HUES64 (cell line): ENCODE measurements around the gene FIGN.
A peak's percentile ranks its signal among the peaks of the same experiment; 100 is the strongest.

ENCODE experiments used
- H3K27ac ChIP-seq: 2 replicates; pipeline ENCODE4 v1.7.0; 2013; ENCODE audit warnings: low read depth, low read length, inconsistent platforms
- H3K27me3 ChIP-seq: 2 replicates; pipeline ENCODE4 v1.6.1; 2013; ENCODE audit warnings: mild to moderate bottlenecking, low read length; ENCODE audit not compliant: insufficient read depth
- H3K36me3 ChIP-seq: 2 replicates; pipeline ENCODE4 v1.6.1; 2013; ENCODE audit warnings: mild to moderate bottlenecking, low read length; ENCODE audit not compliant: insufficient read depth
- H3K4me1 ChIP-seq: 2 replicates; pipeline ENCODE4 v1.6.1; 2013; ENCODE audit warnings: mild to moderate bottlenecking, low read length, moderate library complexity; ENCODE audit not compliant: insufficient read depth
- H3K4me3 ChIP-seq: 2 replicates; pipeline ENCODE4 v1.5.1; 2013; ENCODE audit warnings: mild to moderate bottlenecking, low read length, moderate library complexity
- H3K9ac ChIP-seq: 2 replicates; pipeline ENCODE4 v1.6.1; 2013; ENCODE audit warnings: mild to moderate bottlenecking, low read depth, low read length
- H3K9me3 ChIP-seq: 2 replicates; pipeline ENCODE4 v1.6.1; 2013; ENCODE audit warnings: low read depth, low read length; ENCODE audit not compliant: insufficient read depth
- WGBS: fragments of 150-250, 120-280 bp; methylation state at CpG from one replicate; pipeline ENCODE4 v1.1.7; 2013; ENCODE audit warnings: missing lambda C conversion rate; 5-methylcytosine and 5-hydroxymethylcytosine counted together

The FIGN gene

GRCh38 chr2:163612332-163612731 is 123.5 kb downstream of the FIGN start:
- Histone ChIP-seq H3K27ac (no peak overlapping the region), H3K4me3 (no peak overlapping the region), H3K9ac (no peak overlapping the region), H3K9me3 (no peaks in the 10 kb centered on the region), H3K27me3 (no peaks in the 10 kb centered on the region), H3K4me1 (peaks cover 13% of the 10 kb centered on the region; the same call in 1 of the 2 replicates), H3K36me3 (peaks cover 29% of the 10 kb centered on the region)
- 96% methylated on average over 7 of the region's 9 CpGs for WGBS

- Histone ChIP-seq H3K36me3 (peaks cover 29% of the 10 kb centered on the region), H3K9ac (no peak overlapping the region), H3K27me3 (no peaks in the 10 kb centered on the region), H3K4me1 (peaks cover 17% of the 10 kb centered on the region; the same call in 1 of the 2 replicates), H3K9me3 (no peaks in the 10 kb centered on the region), H3K4me3 (no peak overlapping the region), H3K27ac (no peak overlapping the region)
- 96% methylated on average over 8 of the region's 8 CpGs for WGBS
Measured at GRCh38 chr2:163611557-163611906, 124.3 kb downstream of the FIGN start.

- Histone ChIP-seq H3K27me3 (no peaks in the 10 kb centered on the region), H3K9ac (no peak overlapping the region), H3K4me1 (peaks cover 23% of the 10 kb centered on the region), H3K9me3 (no peaks in the 10 kb centered on the region), H3K36me3 (peaks cover 29% of the 10 kb centered on the region), H3K27ac (no peak overlapping the region), H3K4me3 (no peak overlapping the region)
- 94% methylated on average over 13 of the region's 13 CpGs for WGBS
Measured at GRCh38 chr2:163610817-163611556, 124.8 kb downstream of the FIGN start.

GRCh38 chr2:163607630-163608029 is 128.2 kb downstream of the FIGN start:
- Histone ChIP-seq H3K9ac (no peak overlapping the region), H3K36me3 (peaks cover 29% of the 10 kb centered on the region), H3K27me3 (no peaks in the 10 kb centered on the region), H3K9me3 (no peaks in the 10 kb centered on the region), H3K4me3 (no peak overlapping the region), H3K27ac (no peak overlapping the region), H3K4me1 (peaks cover 38% of the 10 kb centered on the region)

- 96% methylated on average over 3 of the region's 3 CpGs for WGBS
- Histone ChIP-seq H3K27me3 (no peaks in the 10 kb centered on the region), H3K9ac (no peak overlapping the region), H3K9me3 (no peaks in the 10 kb centered on the region), H3K4me3 (no peak overlapping the region), H3K4me1 (peaks cover 45% of the 10 kb centered on the region), H3K27ac (no peak overlapping the region), H3K36me3 (peaks cover 29% of the 10 kb centered on the region)
Measured at GRCh38 chr2:163606878-163607277, 128.9 kb downstream of the FIGN start.

GRCh38 chr2:163605779-163606178 is 130.0 kb downstream of the FIGN start:
- H3K9me3 ChIP-seq: no peaks in the 10 kb centered on the region
- H3K4me3 ChIP-seq: no peak overlapping the region
- peaks cover 20% of the 10 kb centered on the region for H3K36me3 ChIP-seq
- H3K9ac ChIP-seq: no peak overlapping the region
- no peak overlapping the region for H3K27ac ChIP-seq
- H3K4me1 ChIP-seq: peaks cover 56% of the 10 kb centered on the region
- no CpG with 5 or more reads among the region's 2 CpGs for WGBS
- H3K27me3 ChIP-seq: no peaks in the 10 kb centered on the region

- no peaks in the 10 kb centered on the region for H3K9me3 ChIP-seq
Measured at GRCh38 chr2:163604941-163605555, 130.8 kb downstream of the FIGN start.

GRCh38 chr2:163602196-163602595 is 133.6 kb downstream of the FIGN start:
- Histone ChIP-seq H3K4me1 (peaks cover 86% of the 10 kb centered on the region), H3K4me3 (no peak overlapping the region), H3K27me3 (no peaks in the 10 kb centered on the region), H3K9ac (no peak overlapping the region), H3K27ac (peak overlapping the region; percentile 71; the same call in 1 of the 2 replicates), H3K36me3 (no peaks in the 10 kb centered on the region), H3K9me3 (no peaks in the 10 kb centered on the region)
- WGBS: 47% methylated on average over 2 of the region's 3 CpGs

More at GRCh38 chr2:163604941-163605555, 130.8 kb downstream of the FIGN start:
- H3K4me1 ChIP-seq: peaks cover 63% of the 10 kb centered on the region
- H3K36me3 ChIP-seq: peaks cover 13% of the 10 kb centered on the region
- 88% methylated on average over 4 of the region's 4 CpGs for WGBS
- no peak overlapping the region for H3K9ac ChIP-seq
- no peaks in the 10 kb centered on the region for H3K27me3 ChIP-seq
- no peak overlapping the region for H3K4me3 ChIP-seq
- H3K27ac ChIP-seq: no peak overlapping the region

GRCh38 chr2:163601377-163601776 is 134.4 kb downstream of the FIGN start:
- Histone ChIP-seq H3K27ac (peak overlapping the region; percentile 71), H3K27me3 (no peaks in the 10 kb centered on the region), H3K4me1 (peaks cover 80% of the 10 kb centered on the region), H3K9ac (peak overlapping the region; percentile 41; the same call in 1 of the 2 replicates), H3K4me3 (no peak overlapping the region; the same call in 1 of the 2 replicates), H3K36me3 (no peaks in the 10 kb centered on the region), H3K9me3 (no peaks in the 10 kb centered on the region)
- 16% methylated on average over 7 of the region's 7 CpGs for WGBS

GRCh38 chr2:163600801-163601200 is 135.0 kb downstream of the FIGN start:
- peaks cover 77% of the 10 kb centered on the region for H3K4me1 ChIP-seq
- no peaks in the 10 kb centered on the region for H3K36me3 ChIP-seq
- peak overlapping the region; percentile 71 for H3K27ac ChIP-seq
- WGBS: no CpG with 5 or more reads among the region's 3 CpGs
- peak overlapping the region; percentile 41; the same call in 1 of the 2 replicates for H3K9ac ChIP-seq
- no peaks in the 10 kb centered on the region for H3K9me3 ChIP-seq
- H3K27me3 ChIP-seq: no peaks in the 10 kb centered on the region
- H3K4me3 ChIP-seq: no peak overlapping the region; the same call in 1 of the 2 replicates

GRCh38 chr2:163595028-163595427 is 140.8 kb downstream of the FIGN start:
- no peak overlapping the region for H3K9ac ChIP-seq
- H3K9me3 ChIP-seq: no peaks in the 10 kb centered on the region
- H3K27ac ChIP-seq: no peak overlapping the region
- H3K36me3 ChIP-seq: no peaks in the 10 kb centered on the region
- H3K27me3 ChIP-seq: no peaks in the 10 kb centered on the region
- 73% methylated on average over 2 of the region's 2 CpGs for WGBS
- H3K4me1 ChIP-seq: peaks cover 55% of the 10 kb centered on the region
- H3K4me3 ChIP-seq: no peak overlapping the region
